AG04450 (cell line): ENCODE results near the gene SPECC1L. TPM values are rescaled to one million over a fixed set of nuclear protein-coding genes. Genes with fewer than 3 reads are reported as not detected.

Experiments
- CTCF ChIA-PET: fragments of 300-600, 350-600 bp; formaldehyde crosslinking; extraction: SDS; loops from one replicate; lab custom pipeline; 2022; ENCODE audit warnings: antibody characterized with exemption, inconsistent platforms; lab: Charles Lee
- POLR2A ChIA-PET: fragments of 350-600 bp; formaldehyde crosslinking; extraction: SDS; loops from one replicate; lab custom pipeline; 2021; ENCODE audit warnings: antibody characterized with exemption, inconsistent platforms; lab: Yijun Ruan, JAX
- DNase-seq: peaks from one replicate; pipeline ENCODE4 v3.0.0-alpha.2; 2011; ENCODE audit warnings: low read depth, low spot score
- H3K27ac ChIP-seq: one replicate; pipeline ENCODE4 v1.5.1; 2012; ENCODE audit warnings: low read depth, low read length, control low read depth
- H3K27me3 ChIP-seq: one replicate; pipeline ENCODE4 v1.6.0; 2012; ENCODE audit warnings: low read length; ENCODE audit not compliant: control insufficient read depth, insufficient read depth
- H3K4me3 ChIP-seq: 2 replicates; pipeline ENCODE4 v1.5.1; 2011; ENCODE audit warnings: mild to moderate bottlenecking, low read depth, low read length, control low read depth
- H3K9me3 ChIP-seq: 2 replicates; pipeline ENCODE4 v1.5.1; 2012; ENCODE audit warnings: low read length; ENCODE audit not compliant: control insufficient read depth, insufficient read depth
- polyA plus RNA-seq: library from polyadenylated mRNA; depleted of rRNA; stranded (reverse); fragments of >200 nt; gene quantifications from 2 replicates; pipeline ENCODE4 v1.2.3, GENCODE V29; 2011
- TF ChIP-seq, protein P1 (sequence below): IDR thresholded peaks from 2 replicates; pipeline ENCODE4 v1.5.1; 2011; ENCODE audit warnings: low read depth, low read length, control low read depth, inconsistent platforms

The SPECC1L gene
- polyA plus RNA-seq, 1 experiment, result 36.4 TPM

GRCh38 chr22:24427500-24428164, 157.0 kb downstream of the SPECC1L start, which contains the start of gene ADORA2A:
TSS of gene ADORA2A (plus strand) at chr22:24427599. CDS start at chr22:24433405, 5,806 bp downstream.
- Histone ChIP-seq H3K9me3 (no peaks in the 10 kb centered on the region; the same call in 1 of the 2 replicates), H3K27me3 (peaks cover 38% of the 10 kb centered on the region), H3K27ac (no peak within 1 kb of the TSS), H3K4me3 (no peak within 1 kb of the TSS)
- no peak for DNase-seq
- CTCF ChIA-PET, result no interaction called here
- POLR2A ChIA-PET, result interaction anchor here (0.5 to 0.6 kb wide), 2 partner anchors 50 to 128 kb away, joined by 3 to 4 read pairs; no protein-coding TSS in a partner anchor
- TF ChIP-seq, protein P1, sequence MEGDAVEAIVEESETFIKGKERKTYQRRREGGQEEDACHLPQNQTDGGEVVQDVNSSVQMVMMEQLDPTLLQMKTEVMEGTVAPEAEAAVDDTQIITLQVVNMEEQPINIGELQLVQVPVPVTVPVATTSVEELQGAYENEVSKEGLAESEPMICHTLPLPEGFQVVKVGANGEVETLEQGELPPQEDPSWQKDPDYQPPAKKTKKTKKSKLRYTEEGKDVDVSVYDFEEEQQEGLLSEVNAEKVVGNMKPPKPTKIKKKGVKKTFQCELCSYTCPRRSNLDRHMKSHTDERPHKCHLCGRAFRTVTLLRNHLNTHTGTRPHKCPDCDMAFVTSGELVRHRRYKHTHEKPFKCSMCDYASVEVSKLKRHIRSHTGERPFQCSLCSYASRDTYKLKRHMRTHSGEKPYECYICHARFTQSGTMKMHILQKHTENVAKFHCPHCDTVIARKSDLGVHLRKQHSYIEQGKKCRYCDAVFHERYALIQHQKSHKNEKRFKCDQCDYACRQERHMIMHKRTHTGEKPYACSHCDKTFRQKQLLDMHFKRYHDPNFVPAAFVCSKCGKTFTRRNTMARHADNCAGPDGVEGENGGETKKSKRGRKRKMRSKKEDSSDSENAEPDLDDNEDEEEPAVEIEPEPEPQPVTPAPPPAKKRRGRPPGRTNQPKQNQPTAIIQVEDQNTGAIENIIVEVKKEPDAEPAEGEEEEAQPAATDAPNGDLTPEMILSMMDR, result no peak

- no peak for DNase-seq
- ChIA-PET CTCF (interaction anchor here (1.4 kb wide), 1 partner anchor 96 kb away, joined by 4 read pairs; no protein-coding TSS in a partner anchor), POLR2A (no interaction called here)
- Histone ChIP-seq H3K27me3 (peaks cover 38% of the 10 kb centered on the region), H3K4me3 (no peak overlapping the region), H3K9me3 (peaks cover 3% of the 10 kb centered on the region; the same call in 1 of the 2 replicates), H3K27ac (no peak overlapping the region)
- TF ChIP-seq, protein P1, result no peak
Observed at GRCh38 chr22:24428751-24429410, 158.2 kb downstream of the SPECC1L start.

DNA sequence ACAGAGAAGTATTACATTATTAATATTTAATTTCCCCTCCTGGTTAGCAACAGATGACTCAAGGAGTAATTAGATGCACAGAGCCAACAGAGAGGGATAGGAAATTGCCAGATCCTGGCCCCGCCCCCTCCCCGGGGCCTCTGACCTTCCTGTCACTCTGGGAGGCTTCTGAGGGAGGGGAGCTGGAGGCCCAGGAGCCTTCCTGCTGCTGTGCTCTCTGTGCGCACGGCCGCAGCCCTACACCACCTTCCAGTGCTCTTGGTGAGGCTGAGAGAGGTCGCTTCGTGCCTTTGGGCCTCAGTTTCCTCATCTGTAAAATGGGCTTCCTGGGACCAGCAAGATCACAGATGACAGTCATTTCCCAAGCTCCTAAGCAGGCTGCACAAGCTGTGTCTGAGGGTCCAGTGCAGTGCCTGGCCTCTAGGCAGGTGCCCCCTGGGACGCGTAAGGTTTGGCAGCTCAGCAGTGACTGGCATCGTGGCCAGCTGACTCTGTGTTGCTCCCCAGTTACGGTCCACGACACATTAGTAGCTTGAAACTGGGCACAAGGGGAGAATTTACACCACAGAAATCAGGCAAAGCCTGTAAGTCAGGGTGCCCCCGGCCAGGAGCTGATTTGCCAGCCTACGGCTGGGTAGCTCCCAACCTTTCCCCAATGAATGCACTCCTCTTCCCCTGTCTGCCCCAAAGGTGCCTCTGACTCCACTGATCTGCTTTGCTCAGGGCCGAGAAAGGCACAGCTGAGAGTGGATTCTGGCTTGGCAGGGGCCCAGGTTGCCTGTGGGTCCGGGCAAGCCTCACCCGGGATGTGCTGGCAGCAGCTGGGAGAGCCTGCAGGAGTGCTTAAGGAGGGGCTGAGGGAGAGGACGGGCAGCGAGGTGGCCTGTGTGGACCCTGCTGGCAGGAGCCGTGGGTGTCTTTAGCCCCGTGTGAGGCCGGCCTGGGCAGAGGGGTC, 159.1 kb downstream of the SPECC1L start:
- Histone ChIP-seq H3K9me3 (peaks cover 3% of the 10 kb centered on the region; the same call in 1 of the 2 replicates), H3K4me3 (no peak overlapping the region), H3K27ac (no peak overlapping the region), H3K27me3 (peaks cover 32% of the 10 kb centered on the region)
- POLR2A ChIA-PET, result no interaction called here
- TF ChIP-seq, protein P1, result no peak
- CTCF ChIA-PET, result interaction anchor here (1.4 kb wide), 1 partner anchor 95 kb away, joined by 4 read pairs; no protein-coding TSS in a partner anchor
- no peak for DNase-seq

GRCh38 chr22:24430431-24431308, 160.0 kb downstream of the SPECC1L start:
- Histone ChIP-seq H3K27ac (no peak overlapping the region), H3K9me3 (peaks cover 3% of the 10 kb centered on the region; the same call in 1 of the 2 replicates), H3K27me3 (peaks cover 22% of the 10 kb centered on the region), H3K4me3 (no peak overlapping the region)
- POLR2A ChIA-PET, result no interaction called here
- no peak for DNase-seq
- CTCF ChIA-PET, result interaction anchor here (1.4 kb wide), 1 partner anchor 94 kb away, joined by 4 read pairs; no protein-coding TSS in a partner anchor
- TF ChIP-seq, protein P1, result no peak
